Measurements from ENCODE around the gene SLC39A9.
"Not testable (repeated sequence)": the region's sequence is repeated elsewhere in the genome, so short reads cannot be mapped to it uniquely, and the experiment has no call there.

The SLC39A9 gene

DNA sequence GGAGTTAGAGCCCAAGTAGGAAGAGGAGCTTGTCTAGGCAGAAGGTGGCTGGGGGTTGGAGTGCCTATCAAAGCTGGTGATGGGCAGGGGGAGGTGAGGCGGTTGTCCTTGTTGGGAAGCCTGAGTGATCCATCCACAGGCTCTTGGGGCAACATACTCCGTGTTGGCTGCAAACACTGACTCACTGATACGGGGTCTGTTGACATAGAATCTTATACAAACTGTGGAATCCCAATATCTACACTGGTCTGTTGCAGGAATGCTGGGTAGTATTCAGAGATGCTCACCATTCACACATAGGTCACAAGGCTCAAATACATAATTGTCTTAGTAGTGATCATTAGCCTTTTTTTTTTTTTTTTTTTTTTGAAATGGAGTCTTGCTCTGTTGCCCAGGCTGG, 26.3 kb upstream of the SLC39A9 start:
- H3K36me3 ChIP-seq (ENCODE audit: insufficient read depth, low read length), result peaks cover 22% of the 10 kb centered on the region
- no peaks in the 10 kb centered on the region for H3K27me3 ChIP-seq (ENCODE audit: control insufficient read depth, insufficient read depth, low read length)
- peaks cover 2% of the 10 kb centered on the region for H3K9me3 ChIP-seq (replicated peaks; ENCODE audit: low read length)
- H3K4me2 ChIP-seq (ENCODE audit: low read length), result no peak overlapping the region
- H3K9ac ChIP-seq (ENCODE audit: low read depth, low read length), result no peak overlapping the region
- H3K4me3 ChIP-seq (ENCODE audit: low read length), result no peak overlapping the region
- no peaks in the 10 kb centered on the region for H3K4me1 ChIP-seq (ENCODE audit: control insufficient read depth, insufficient read depth, low read length)

DNA sequence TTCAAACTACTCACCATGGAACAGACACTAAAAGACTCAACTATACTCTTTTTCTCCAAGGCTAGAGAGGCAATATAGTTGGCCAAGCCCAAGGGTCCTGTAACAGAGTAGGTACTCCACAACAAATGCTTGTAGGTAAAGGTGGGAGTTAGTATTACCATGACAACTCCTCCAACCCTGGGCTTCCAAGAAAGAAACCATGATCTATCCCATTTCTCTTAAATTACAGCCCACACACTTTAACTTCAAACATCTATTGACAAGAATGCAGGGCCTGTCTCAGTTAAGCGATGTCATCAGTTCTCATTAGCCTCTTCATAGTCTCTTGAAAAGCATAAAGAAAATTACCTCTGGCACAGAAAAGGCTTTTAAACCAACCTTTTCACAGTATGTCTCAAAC, 25.4 kb upstream of the SLC39A9 start:
- Histone ChIP-seq H3K4me2 (ENCODE audit: low read length) (no peak overlapping the region), H3K4me3 (ENCODE audit: low read length) (no peak overlapping the region), H3K4me1 (ENCODE audit: control insufficient read depth, insufficient read depth, low read length) (no peaks in the 10 kb centered on the region), H3K27me3 (ENCODE audit: control insufficient read depth, insufficient read depth, low read length) (no peaks in the 10 kb centered on the region), H3K9ac (ENCODE audit: low read depth, low read length) (no peak overlapping the region), H3K9me3 (replicated peaks; ENCODE audit: low read length) (peaks cover 2% of the 10 kb centered on the region), H3K36me3 (ENCODE audit: insufficient read depth, low read length) (peaks cover 25% of the 10 kb centered on the region)

DNA sequence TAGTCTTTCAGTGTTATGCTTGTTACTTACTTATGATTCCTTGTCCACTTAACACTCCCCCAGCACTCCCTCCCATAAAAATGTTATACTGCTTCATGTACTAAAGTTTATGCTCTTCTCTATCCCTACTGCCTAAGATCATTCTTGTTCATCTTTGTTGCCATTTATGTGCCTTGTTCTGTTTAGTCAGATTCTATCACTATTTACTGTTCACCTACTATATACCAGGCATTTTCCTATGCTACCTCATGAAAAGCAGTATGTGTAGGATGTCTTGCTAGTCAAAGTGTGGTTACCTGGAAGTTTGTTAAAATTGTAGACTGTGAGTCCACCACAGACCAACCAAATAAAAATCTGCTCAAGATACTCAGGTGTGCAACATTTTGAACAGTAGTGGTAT, 24.3 kb upstream of the SLC39A9 start:
- Histone ChIP-seq H3K27me3 (ENCODE audit: control insufficient read depth, insufficient read depth, low read length) (no peaks in the 10 kb centered on the region), H3K9ac (ENCODE audit: low read depth, low read length) (no peak overlapping the region), H3K36me3 (ENCODE audit: insufficient read depth, low read length) (peaks cover 32% of the 10 kb centered on the region), H3K4me1 (ENCODE audit: control insufficient read depth, insufficient read depth, low read length) (no peaks in the 10 kb centered on the region), H3K9me3 (replicated peaks; ENCODE audit: low read length) (peaks cover 2% of the 10 kb centered on the region), H3K4me3 (ENCODE audit: low read length) (no peak overlapping the region), H3K4me2 (ENCODE audit: low read length) (no peak overlapping the region)

DNA sequence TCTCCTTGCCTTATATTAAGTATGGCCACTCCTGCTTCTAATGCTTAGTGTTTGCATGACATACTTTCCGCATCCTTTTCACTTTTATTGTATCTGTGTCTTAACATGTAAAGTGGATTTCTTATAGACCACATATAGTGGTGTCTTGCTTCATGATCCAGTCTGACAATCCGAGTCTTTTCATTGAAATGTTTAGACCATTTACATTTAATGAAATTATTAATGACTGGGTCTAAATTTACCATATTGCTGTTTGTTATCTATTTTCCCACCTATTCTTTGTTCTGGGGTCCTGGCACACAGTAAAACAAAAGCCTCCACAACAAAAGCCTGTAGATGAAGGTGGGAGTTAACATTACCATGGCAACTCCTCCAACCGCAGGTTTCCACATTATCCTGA, 23.3 kb upstream of the SLC39A9 start:
- H3K27me3 ChIP-seq (ENCODE audit: control insufficient read depth, insufficient read depth, low read length), result no peaks in the 10 kb centered on the region
- H3K36me3 ChIP-seq (ENCODE audit: insufficient read depth, low read length), result peaks cover 41% of the 10 kb centered on the region
- no peak overlapping the region for H3K4me3 ChIP-seq (ENCODE audit: low read length)
- H3K4me1 ChIP-seq (ENCODE audit: control insufficient read depth, insufficient read depth, low read length), result no peaks in the 10 kb centered on the region
- no peak overlapping the region for H3K9ac ChIP-seq (ENCODE audit: low read depth, low read length)
- H3K9me3 ChIP-seq (replicated peaks; ENCODE audit: low read length), result peaks cover 2% of the 10 kb centered on the region
- H3K4me2 ChIP-seq (ENCODE audit: low read length), result no peak overlapping the region

DNA sequence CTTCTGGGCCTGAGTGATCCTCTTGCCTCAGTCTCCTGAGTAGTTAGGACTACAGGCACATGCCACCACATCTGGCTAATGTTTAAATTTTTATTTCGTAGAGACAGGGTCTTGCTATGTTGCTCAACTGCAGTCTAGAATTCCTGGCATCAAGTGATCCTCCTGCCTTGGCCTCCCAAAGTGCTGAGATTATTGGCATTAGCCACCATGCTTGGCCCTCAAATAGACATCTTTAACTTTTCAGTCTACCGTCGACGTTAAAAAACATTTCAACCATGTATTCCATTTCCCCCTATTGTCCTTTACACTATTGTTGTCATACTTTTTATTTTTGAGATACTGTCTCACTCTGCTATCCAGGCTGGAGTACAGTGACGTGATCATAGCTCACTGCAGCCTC, 22.8 kb upstream of the SLC39A9 start:
- Histone ChIP-seq H3K9ac (ENCODE audit: low read depth, low read length) (no peak overlapping the region), H3K4me1 (ENCODE audit: control insufficient read depth, insufficient read depth, low read length) (no peaks in the 10 kb centered on the region), H3K9me3 (replicated peaks; ENCODE audit: low read length) (peaks cover 2% of the 10 kb centered on the region), H3K4me3 (ENCODE audit: low read length) (no peak overlapping the region), H3K36me3 (ENCODE audit: insufficient read depth, low read length) (peaks cover 46% of the 10 kb centered on the region), H3K4me2 (ENCODE audit: low read length) (no peak overlapping the region), H3K27me3 (ENCODE audit: control insufficient read depth, insufficient read depth, low read length) (no peaks in the 10 kb centered on the region)

DNA sequence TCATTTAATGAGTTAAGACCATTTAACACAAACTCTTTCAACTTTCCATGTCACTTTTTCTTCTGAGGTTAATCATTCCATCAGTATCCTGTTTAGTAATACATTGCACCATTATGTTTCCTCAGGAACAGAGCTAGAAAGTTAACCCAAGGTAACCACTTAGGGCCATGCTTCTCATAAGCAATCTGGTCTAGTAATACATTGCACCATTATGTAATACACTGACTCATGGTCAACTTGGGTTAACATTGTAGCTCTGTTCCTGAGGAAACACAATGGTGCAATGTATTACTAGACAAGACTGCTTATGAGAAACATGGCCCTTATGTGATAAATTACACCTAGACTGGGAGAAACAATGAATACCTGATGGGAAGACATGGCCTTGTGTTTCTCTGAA, 22.1 kb upstream of the SLC39A9 start:
- Histone ChIP-seq H3K36me3 (ENCODE audit: insufficient read depth, low read length) (peaks cover 53% of the 10 kb centered on the region), H3K4me3 (ENCODE audit: low read length) (no peak overlapping the region), H3K4me1 (ENCODE audit: control insufficient read depth, insufficient read depth, low read length) (no peaks in the 10 kb centered on the region), H3K4me2 (ENCODE audit: low read length) (no peak overlapping the region), H3K27me3 (ENCODE audit: control insufficient read depth, insufficient read depth, low read length) (no peaks in the 10 kb centered on the region), H3K9me3 (replicated peaks; ENCODE audit: low read length) (peaks cover 2% of the 10 kb centered on the region), H3K9ac (ENCODE audit: low read depth, low read length) (no peak overlapping the region)

DNA sequence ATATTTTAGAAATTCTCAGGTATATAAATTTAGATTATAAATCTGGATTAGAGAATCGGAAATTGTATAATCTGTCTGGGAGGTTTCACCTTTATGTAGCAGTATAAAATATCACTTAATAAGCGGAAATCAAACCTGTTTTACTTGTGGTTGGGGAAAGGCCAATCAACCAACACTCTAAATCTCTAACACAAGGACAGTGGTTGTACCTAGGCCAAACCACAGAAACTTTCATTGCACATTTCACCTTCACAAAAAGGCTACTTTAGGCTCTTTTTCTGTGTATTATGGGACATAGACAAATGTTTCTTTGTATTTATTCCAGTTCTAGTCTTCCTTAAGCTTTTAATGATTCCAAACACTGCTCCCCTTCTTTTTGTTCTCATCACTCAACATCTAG, 20.2 kb upstream of the SLC39A9 start:
- Histone ChIP-seq H3K9ac (ENCODE audit: low read depth, low read length) (no peak overlapping the region), H3K4me3 (ENCODE audit: low read length) (no peak overlapping the region), H3K36me3 (ENCODE audit: insufficient read depth, low read length) (peaks cover 62% of the 10 kb centered on the region), H3K27me3 (ENCODE audit: control insufficient read depth, insufficient read depth, low read length) (no peaks in the 10 kb centered on the region), H3K9me3 (replicated peaks; ENCODE audit: low read length) (peaks cover 2% of the 10 kb centered on the region), H3K4me1 (ENCODE audit: control insufficient read depth, insufficient read depth, low read length) (no peaks in the 10 kb centered on the region), H3K4me2 (ENCODE audit: low read length) (no peak overlapping the region)

DNA sequence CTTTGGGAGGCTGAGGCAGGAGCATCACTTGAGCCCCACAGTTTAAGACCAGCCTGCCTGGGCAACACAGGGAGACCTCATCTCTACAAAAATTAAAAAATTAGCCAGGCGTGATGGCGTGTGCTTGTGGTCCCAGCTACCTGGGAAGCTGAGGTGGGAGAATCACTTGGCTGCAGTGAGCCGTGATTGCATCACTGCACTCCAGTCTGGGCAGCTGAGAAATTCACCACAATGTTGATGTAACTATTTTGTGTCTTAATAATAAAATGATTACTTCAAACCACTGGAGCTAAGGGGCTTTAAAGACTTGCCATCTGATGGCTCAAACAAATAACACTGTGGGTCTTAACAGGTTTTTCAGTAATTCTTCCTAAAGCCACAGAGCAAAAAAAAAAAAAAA, 11.2 kb upstream of the SLC39A9 start:
- no peak overlapping the region for H3K4me3 ChIP-seq (ENCODE audit: low read length)
- peaks cover 3% of the 10 kb centered on the region for H3K4me1 ChIP-seq (ENCODE audit: control insufficient read depth, insufficient read depth, low read length)
- no peaks in the 10 kb centered on the region for H3K9me3 ChIP-seq (replicated peaks; ENCODE audit: low read length)
- no peak overlapping the region for H3K4me2 ChIP-seq (ENCODE audit: low read length)
- H3K27me3 ChIP-seq (ENCODE audit: control insufficient read depth, insufficient read depth, low read length), result no peaks in the 10 kb centered on the region
- peaks cover 67% of the 10 kb centered on the region for H3K36me3 ChIP-seq (ENCODE audit: insufficient read depth, low read length)
- H3K9ac ChIP-seq (ENCODE audit: low read depth, low read length), result no peak overlapping the region

DNA sequence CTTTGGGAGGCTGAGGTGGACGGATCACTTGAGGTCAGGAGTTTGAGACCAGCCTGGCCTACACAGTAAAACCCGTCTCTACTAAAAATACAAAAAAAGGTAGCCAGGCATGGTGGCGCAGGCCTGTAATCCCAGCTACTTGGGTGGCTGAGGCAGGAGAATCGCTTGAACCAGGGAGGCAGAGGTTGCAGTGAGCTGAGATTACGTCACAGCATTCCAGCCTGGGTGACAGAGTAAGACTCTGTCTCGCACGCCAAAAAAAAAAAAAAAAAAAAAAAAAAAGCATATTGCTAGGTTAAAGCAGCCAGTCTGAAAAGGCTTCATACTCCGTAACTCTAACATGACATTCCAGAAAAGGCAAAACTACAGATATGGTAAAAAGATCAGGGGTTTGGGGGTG, 7.1 kb upstream of the SLC39A9 start:
- H3K4me1 ChIP-seq (ENCODE audit: control insufficient read depth, insufficient read depth, low read length); H3K9me3 ChIP-seq (replicated peaks; ENCODE audit: low read length); H3K27me3 ChIP-seq (ENCODE audit: control insufficient read depth, insufficient read depth, low read length); H3K4me2 ChIP-seq (ENCODE audit: low read length); H3K9ac ChIP-seq (ENCODE audit: low read depth, low read length); H3K4me3 ChIP-seq (ENCODE audit: low read length): not testable (repeated sequence)
- peaks cover 76% of the 10 kb centered on the region for H3K36me3 ChIP-seq (ENCODE audit: insufficient read depth, low read length)

DNA sequence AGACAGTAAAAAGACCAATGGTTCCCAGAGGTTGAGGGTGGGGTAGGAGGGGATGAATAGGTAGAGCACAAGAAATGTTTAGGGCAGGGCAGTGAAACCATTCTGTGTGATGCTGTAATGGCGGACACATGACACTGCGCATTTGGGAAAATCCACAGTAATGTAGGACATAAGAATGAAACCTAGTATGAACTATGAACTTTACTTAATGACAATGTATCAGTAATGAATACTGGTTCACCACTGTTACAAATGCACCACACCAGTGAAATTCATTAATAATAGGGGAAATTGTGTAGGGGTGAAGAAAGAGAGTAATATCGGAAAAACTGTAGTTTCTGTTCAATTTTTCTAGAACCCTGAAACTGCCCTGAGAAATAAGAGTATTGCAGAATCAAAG, 6.0 kb upstream of the SLC39A9 start:
- no peak overlapping the region for H3K4me3 ChIP-seq (ENCODE audit: low read length)
- peaks cover 13% of the 10 kb centered on the region for H3K4me1 ChIP-seq (ENCODE audit: control insufficient read depth, insufficient read depth, low read length)
- peaks cover 65% of the 10 kb centered on the region for H3K36me3 ChIP-seq (ENCODE audit: insufficient read depth, low read length)
- H3K27me3 ChIP-seq (ENCODE audit: control insufficient read depth, insufficient read depth, low read length), result no peaks in the 10 kb centered on the region
- H3K9me3 ChIP-seq (replicated peaks; ENCODE audit: low read length), result no peaks in the 10 kb centered on the region
- no peak overlapping the region for H3K9ac ChIP-seq (ENCODE audit: low read depth, low read length)
- no peak overlapping the region for H3K4me2 ChIP-seq (ENCODE audit: low read length)

DNA sequence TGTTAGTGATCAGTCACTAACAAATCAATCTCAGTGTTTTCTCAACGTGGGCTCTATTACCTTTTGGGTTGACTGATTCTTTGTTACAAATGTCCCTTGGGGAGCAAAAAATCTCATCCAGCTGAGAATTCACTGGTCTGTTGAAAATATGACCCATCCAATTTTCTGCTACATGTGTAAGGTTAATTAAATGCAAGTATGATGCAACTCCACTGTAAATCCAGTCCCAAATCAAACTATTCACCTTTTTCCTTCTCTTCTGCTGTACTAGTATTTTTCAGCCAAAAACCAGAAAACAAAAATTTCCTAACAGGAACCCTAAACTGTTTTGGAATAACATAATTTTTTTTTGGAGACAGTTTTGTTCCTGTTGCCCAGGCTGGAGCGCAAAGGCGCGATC, 2.6 kb upstream of the SLC39A9 start:
- peak overlapping the region; percentile 9 for H3K4me2 ChIP-seq (ENCODE audit: low read length)
- no peaks in the 10 kb centered on the region for H3K9me3 ChIP-seq (replicated peaks; ENCODE audit: low read length)
- peaks cover 25% of the 10 kb centered on the region for H3K4me1 ChIP-seq (ENCODE audit: control insufficient read depth, insufficient read depth, low read length)
- H3K27me3 ChIP-seq (ENCODE audit: control insufficient read depth, insufficient read depth, low read length), result no peaks in the 10 kb centered on the region
- no peak overlapping the region for H3K9ac ChIP-seq (ENCODE audit: low read depth, low read length)
- H3K36me3 ChIP-seq (ENCODE audit: insufficient read depth, low read length), result peaks cover 43% of the 10 kb centered on the region
- H3K4me3 ChIP-seq (ENCODE audit: low read length), result no peak overlapping the region

DNA sequence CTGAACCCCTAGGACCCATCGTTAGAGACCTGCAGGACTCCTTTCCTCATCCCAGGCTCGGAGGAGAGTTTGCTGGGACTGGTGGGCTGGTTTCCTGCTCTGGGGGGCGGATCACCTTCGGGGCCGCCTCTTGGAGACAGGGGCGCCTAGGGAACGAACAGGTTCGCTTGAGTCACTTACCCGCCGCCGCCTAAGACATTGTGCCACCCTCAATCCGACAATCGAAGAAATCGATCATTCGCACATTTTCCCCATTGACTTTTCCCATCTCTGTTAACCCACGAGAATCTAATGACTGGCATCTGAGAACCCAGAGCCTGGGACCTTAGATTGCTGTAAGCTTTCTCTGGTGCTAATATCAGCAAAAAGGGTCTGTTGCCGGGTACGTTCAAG, 322 bp downstream of the SLC39A9 start:
- H3K27me3 ChIP-seq (ENCODE audit: control insufficient read depth, insufficient read depth, low read length), result no peaks in the 10 kb centered on the region
- peak overlapping the region; percentile 93 for H3K9ac ChIP-seq (ENCODE audit: low read depth, low read length)
- peaks cover 27% of the 10 kb centered on the region for H3K4me1 ChIP-seq (ENCODE audit: control insufficient read depth, insufficient read depth, low read length)
- peaks cover 23% of the 10 kb centered on the region for H3K36me3 ChIP-seq (ENCODE audit: insufficient read depth, low read length)
- H3K4me2 ChIP-seq (ENCODE audit: low read length), result peak overlapping the region; percentile 93
- H3K4me3 ChIP-seq (ENCODE audit: low read length), result peak overlapping the region; percentile 88
- no peaks in the 10 kb centered on the region for H3K9me3 ChIP-seq (replicated peaks; ENCODE audit: low read length)

All from skeletal muscle satellite cell (primary cell).